PC-3 (cell line): ENCODE data around the gene LDB1.

ENCODE experiments used
- EZH2 ChIP-seq: fragments of 300-600 bp; sonication (generic); IDR thresholded peaks from one replicate; pipeline ENCODE4 v1.6.1; 2017; ENCODE audit warnings: antibody characterized with exemption, mild to moderate bottlenecking, low read length; ENCODE audit not compliant: unreplicated experiment
- EZH2phosphoT487 ChIP-seq: fragments of 300-600 bp; sonication (generic); IDR thresholded peaks from 2 replicates; pipeline ENCODE4 v1.6.1; 2018; ENCODE audit warnings: mild to moderate bottlenecking, antibody characterized with exemption, low read length, borderline replicate concordance
- TF ChIP-seq, protein P1 (sequence below): fragments of 300-600 bp; sonication (generic); conservative IDR thresholded peaks from 2 replicates; pipeline ENCODE4 v1.5.1; 2017; ENCODE audit warnings: antibody characterized with exemption, low read depth, mild to moderate bottlenecking, low read length

DNA sequence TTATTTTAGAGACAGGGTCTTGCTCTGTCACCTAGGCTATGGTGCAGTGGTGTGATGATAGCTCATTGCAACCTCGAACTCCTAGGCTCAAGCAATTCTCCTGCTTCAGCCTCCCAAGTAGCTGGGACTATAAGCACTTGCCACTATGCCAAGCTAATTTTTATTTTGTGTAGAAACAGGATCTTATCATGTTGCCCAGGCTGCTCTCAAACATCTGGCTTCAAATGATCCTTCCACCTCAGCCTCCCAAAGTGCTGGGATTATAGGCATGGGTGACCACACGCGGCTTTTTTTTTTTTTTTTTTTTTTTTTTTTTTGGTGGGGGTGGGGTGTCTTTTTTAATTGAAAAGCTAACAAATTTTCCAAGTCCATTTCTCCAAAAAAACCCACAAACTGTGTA lies 36.6 kb downstream of the LDB1 start:
- TF ChIP-seq, protein P1, sequence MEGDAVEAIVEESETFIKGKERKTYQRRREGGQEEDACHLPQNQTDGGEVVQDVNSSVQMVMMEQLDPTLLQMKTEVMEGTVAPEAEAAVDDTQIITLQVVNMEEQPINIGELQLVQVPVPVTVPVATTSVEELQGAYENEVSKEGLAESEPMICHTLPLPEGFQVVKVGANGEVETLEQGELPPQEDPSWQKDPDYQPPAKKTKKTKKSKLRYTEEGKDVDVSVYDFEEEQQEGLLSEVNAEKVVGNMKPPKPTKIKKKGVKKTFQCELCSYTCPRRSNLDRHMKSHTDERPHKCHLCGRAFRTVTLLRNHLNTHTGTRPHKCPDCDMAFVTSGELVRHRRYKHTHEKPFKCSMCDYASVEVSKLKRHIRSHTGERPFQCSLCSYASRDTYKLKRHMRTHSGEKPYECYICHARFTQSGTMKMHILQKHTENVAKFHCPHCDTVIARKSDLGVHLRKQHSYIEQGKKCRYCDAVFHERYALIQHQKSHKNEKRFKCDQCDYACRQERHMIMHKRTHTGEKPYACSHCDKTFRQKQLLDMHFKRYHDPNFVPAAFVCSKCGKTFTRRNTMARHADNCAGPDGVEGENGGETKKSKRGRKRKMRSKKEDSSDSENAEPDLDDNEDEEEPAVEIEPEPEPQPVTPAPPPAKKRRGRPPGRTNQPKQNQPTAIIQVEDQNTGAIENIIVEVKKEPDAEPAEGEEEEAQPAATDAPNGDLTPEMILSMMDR, result no peak
- TF ChIP-seq EZH2, result no peak
- no peak for TF ChIP-seq EZH2phosphoT487
